ENCODE measurements around the gene OR8B8.
"Not testable (repeated sequence)": the region's sequence is repeated elsewhere in the genome, so short reads cannot be mapped to it uniquely, and the experiment has no call there.

The OR8B8 gene

DNA sequence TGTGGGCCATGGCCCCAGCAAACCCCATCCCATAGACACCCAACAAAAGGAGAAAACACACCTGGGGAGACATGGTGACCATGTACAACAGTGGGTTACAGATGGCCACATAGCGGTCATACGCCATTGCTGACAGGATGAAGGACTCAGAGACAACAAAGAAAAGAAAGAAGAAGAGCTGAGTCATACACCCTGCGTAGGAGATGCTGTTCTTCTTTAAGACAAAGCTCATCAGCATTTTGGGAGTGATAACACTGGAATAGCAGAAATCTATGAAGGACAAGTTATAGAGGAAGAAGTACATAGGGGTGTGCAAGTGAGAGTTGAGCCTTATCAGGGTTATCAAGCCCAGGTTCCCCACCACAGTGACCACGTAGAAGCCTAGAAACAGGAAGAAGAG lies 4.9 kb downstream of the OR8B8 start:
- Histone ChIP-seq H3K9ac (ENCODE audit: low read depth, low read length) (no peak overlapping the region), H3K27ac (ENCODE audit: low read length) (no peak overlapping the region), H3K4me1 (ENCODE audit: insufficient read depth, low read length) (no peaks in the 10 kb centered on the region), H3K36me3 (ENCODE audit: insufficient read depth, low read depth, low read length) (no peaks in the 10 kb centered on the region), H3K27me3 (ENCODE audit: insufficient read depth, low read length) (no peaks in the 10 kb centered on the region), H3K9me3 (ENCODE audit: insufficient read depth, low read depth, low read length) (no peaks in the 10 kb centered on the region), H3K4me3 (ENCODE audit: low read length) (no peak overlapping the region)

- Histone ChIP-seq H3K4me3 (ENCODE audit: low read length) (no peak overlapping the region), H3K4me1 (ENCODE audit: insufficient read depth, low read length) (no peaks in the 10 kb centered on the region), H3K27me3 (ENCODE audit: insufficient read depth, low read length) (no peaks in the 10 kb centered on the region), H3K36me3 (ENCODE audit: insufficient read depth, low read depth, low read length) (no peaks in the 10 kb centered on the region), H3K27ac (ENCODE audit: low read length) (no peak overlapping the region), H3K9ac (ENCODE audit: low read depth, low read length) (no peak overlapping the region), H3K9me3 (ENCODE audit: insufficient read depth, low read depth, low read length) (no peaks in the 10 kb centered on the region)
These were observed 10.8 kb downstream of the OR8B8 start for GRCh38 chr11:124434699-124435098.

DNA sequence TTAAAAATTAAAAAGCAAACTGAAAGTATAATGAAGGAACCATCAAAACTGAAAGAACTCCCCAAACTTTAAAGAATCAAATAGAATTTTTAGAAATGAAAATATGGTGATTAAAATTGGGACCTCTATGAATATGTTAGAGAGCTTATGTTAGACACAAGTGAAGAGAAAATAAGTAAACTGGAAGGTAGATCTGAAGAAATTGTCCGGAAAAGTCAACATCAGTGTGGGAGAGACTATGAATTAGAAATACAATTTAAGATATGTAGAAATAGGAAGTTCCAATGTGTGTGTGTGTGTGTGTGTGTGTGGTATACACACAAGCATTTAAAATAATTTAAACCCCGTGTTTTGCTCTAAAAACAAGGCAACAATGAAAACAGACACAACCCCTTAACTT lies 15.9 kb downstream of the OR8B8 start:
- Histone ChIP-seq H3K27ac (ENCODE audit: low read length) (no peak overlapping the region), H3K9me3 (ENCODE audit: insufficient read depth, low read depth, low read length) (no peaks in the 10 kb centered on the region), H3K4me1 (ENCODE audit: insufficient read depth, low read length) (no peaks in the 10 kb centered on the region), H3K9ac (ENCODE audit: low read depth, low read length) (no peak overlapping the region), H3K27me3 (ENCODE audit: insufficient read depth, low read length) (no peaks in the 10 kb centered on the region), H3K4me3 (ENCODE audit: low read length) (no peak overlapping the region), H3K36me3 (ENCODE audit: insufficient read depth, low read depth, low read length) (no peaks in the 10 kb centered on the region)

- no peak within 1 kb of the TSS for H3K27ac ChIP-seq (ENCODE audit: low read length)
- H3K9ac ChIP-seq (ENCODE audit: low read depth, low read length), result no peak within 1 kb of the TSS
- no peak within 1 kb of the TSS for H3K4me3 ChIP-seq (ENCODE audit: low read length)
- H3K9me3 ChIP-seq (ENCODE audit: insufficient read depth, low read depth, low read length), result no peaks in the 10 kb centered on the region
- H3K4me1 ChIP-seq (ENCODE audit: insufficient read depth, low read length), result no peaks in the 10 kb centered on the region
- H3K27me3 ChIP-seq (ENCODE audit: insufficient read depth, low read length), result no peaks in the 10 kb centered on the region
- no peaks in the 10 kb centered on the region for H3K36me3 ChIP-seq (ENCODE audit: insufficient read depth, low read depth, low read length)
These were observed 21.0 kb downstream of the OR8B8 start, which contains the start of gene OR8B4 for GRCh38 chr11:124424384-124424921. OR8B4 (minus strand) TSS chr11:124424871; CDS start chr11:124424871, 0 bp downstream.

DNA sequence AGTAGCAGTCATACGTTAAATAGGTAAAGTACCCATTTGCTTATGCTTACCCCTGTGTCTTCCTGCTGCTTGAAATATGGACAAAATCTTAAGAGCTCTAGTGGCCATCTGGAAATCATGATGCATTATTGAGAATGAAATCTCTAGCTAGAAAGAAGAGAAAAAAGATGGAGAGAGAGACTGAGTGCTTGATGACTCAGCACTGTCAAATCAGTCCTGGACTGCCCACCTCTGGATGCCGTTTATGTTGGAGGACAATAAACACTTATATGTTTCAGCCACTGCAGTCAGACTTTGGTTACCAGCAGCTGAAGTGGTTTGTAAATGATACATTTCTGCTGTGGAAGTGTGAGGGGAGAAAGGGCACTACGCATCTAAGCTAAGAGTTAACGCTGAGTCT lies 24.5 kb downstream of the OR8B8 start:
- no peak overlapping the region for H3K4me3 ChIP-seq (ENCODE audit: low read length)
- H3K27ac ChIP-seq (ENCODE audit: low read length), result no peak overlapping the region
- H3K27me3 ChIP-seq (ENCODE audit: insufficient read depth, low read length), result no peaks in the 10 kb centered on the region
- no peaks in the 10 kb centered on the region for H3K36me3 ChIP-seq (ENCODE audit: insufficient read depth, low read depth, low read length)
- H3K9ac ChIP-seq (ENCODE audit: low read depth, low read length), result no peak overlapping the region
- H3K4me1 ChIP-seq (ENCODE audit: insufficient read depth, low read length), result no peaks in the 10 kb centered on the region
- H3K9me3 ChIP-seq (ENCODE audit: insufficient read depth, low read depth, low read length), result no peaks in the 10 kb centered on the region

DNA sequence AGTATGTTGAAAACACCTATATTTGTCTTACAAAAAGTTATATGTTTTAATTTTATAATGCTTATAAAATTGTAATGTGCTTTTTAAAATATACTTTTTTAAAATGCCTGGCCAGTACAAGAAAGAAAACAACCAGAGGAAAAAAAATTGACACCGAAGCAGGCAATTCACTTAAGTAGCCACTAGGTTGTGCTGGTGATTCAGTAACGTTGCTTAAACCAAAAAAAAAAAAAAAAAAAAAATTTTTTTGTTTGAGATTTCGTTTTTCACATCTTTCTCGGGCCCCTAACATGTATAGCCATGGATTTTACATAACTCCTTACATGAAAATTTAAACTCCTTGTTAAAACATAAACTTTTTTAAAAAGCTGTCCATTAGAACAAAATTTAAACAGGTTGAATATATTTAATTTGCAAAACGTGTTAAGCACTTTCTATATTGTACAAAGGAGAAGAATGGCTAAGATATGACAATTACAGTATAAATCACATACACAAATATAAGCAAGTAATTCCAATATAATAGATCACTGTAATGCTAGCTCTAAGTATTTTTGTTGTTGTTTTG lies 30.1 kb downstream of the OR8B8 start:
- Histone ChIP-seq H3K27me3 (ENCODE audit: insufficient read depth, low read length) (no peaks in the 10 kb centered on the region), H3K9me3 (ENCODE audit: insufficient read depth, low read depth, low read length) (no peaks in the 10 kb centered on the region), H3K4me3 (ENCODE audit: low read length) (no peak overlapping the region), H3K4me1 (ENCODE audit: insufficient read depth, low read length) (no peaks in the 10 kb centered on the region), H3K27ac (ENCODE audit: low read length) (no peak overlapping the region), H3K36me3 (ENCODE audit: insufficient read depth, low read depth, low read length) (no peaks in the 10 kb centered on the region), H3K9ac (ENCODE audit: low read depth, low read length) (no peak overlapping the region)

DNA sequence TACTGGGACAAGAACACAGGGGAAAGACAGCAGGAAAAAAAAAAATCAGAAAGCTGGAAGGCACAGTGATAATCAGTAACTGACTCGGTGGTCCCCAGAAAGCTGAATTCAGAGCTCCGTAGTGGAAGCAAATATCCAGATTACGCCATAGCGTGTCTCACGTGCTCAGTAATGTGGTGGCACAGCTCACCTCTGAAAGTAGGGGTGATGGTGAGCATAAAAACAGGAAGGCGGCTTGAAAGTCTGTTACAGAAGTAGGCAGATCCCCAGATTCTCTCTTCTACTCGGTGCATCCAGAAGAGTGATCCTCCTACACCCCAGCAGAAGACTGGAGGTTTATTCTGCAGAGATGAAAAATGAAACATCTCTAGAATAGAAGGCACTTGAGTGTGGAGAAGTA lies 35.6 kb downstream of the OR8B8 start:
- Histone ChIP-seq H3K27ac (ENCODE audit: low read length) (no peak overlapping the region), H3K9ac (ENCODE audit: low read depth, low read length) (no peak overlapping the region), H3K4me1 (ENCODE audit: insufficient read depth, low read length) (no peaks in the 10 kb centered on the region), H3K4me3 (ENCODE audit: low read length) (no peak overlapping the region), H3K9me3 (ENCODE audit: insufficient read depth, low read depth, low read length) (no peaks in the 10 kb centered on the region), H3K36me3 (ENCODE audit: insufficient read depth, low read depth, low read length) (no peaks in the 10 kb centered on the region), H3K27me3 (ENCODE audit: insufficient read depth, low read length) (no peaks in the 10 kb centered on the region)

- no peaks in the 10 kb centered on the region for H3K27me3 ChIP-seq (ENCODE audit: insufficient read depth, low read length)
These were observed 39.9 kb downstream of the OR8B8 start for GRCh38 chr11:124405581-124405980.

DNA sequence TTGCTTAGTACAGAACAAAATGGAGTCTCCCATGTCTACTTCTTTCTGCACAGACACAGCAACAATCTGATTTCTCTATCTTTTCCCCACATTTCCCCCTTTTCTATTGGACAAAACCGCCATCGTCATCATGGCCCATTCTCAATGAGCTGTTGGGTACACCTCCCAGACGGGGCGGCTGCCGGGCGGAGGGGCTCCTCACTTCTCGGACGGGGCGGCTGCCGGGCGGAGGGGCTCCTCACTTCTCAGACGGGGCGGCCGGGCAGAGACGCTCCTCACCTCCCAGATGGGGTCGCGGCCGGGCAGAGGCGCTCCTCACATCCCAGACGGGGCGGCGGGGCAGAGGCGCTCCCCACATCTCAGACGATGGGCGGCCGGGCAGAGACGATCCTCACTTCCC lies 42.3 kb downstream of the OR8B8 start:
- not testable (repeated sequence) for H3K27ac ChIP-seq (ENCODE audit: low read length); H3K4me3 ChIP-seq (ENCODE audit: low read length)

More at GRCh38 chr11:124405581-124405980, 39.9 kb downstream of the OR8B8 start:
- H3K4me3 ChIP-seq (ENCODE audit: low read length), result no peak overlapping the region
- H3K36me3 ChIP-seq (ENCODE audit: insufficient read depth, low read depth, low read length), result no peaks in the 10 kb centered on the region
- H3K27ac ChIP-seq (ENCODE audit: low read length), result no peak overlapping the region
- no peaks in the 10 kb centered on the region for H3K9me3 ChIP-seq (ENCODE audit: insufficient read depth, low read depth, low read length)
- no peak overlapping the region for H3K9ac ChIP-seq (ENCODE audit: low read depth, low read length)
- no peaks in the 10 kb centered on the region for H3K4me1 ChIP-seq (ENCODE audit: insufficient read depth, low read length)

GRCh38 chr11:124402326-124402922 lies 43.1 kb downstream of the OR8B8 start:
- Histone ChIP-seq H3K27me3 (ENCODE audit: insufficient read depth, low read length) (no peaks in the 10 kb centered on the region), H3K27ac (ENCODE audit: low read length) (no peak overlapping the region)

More for the DNA sequence above, 42.3 kb downstream of the OR8B8 start:
- H3K36me3 ChIP-seq (ENCODE audit: insufficient read depth, low read depth, low read length); H3K9me3 ChIP-seq (ENCODE audit: insufficient read depth, low read depth, low read length); H3K4me1 ChIP-seq (ENCODE audit: insufficient read depth, low read length); H3K27me3 ChIP-seq (ENCODE audit: insufficient read depth, low read length); H3K9ac ChIP-seq (ENCODE audit: low read depth, low read length): not testable (repeated sequence)

GRCh38 chr11:124398924-124399323 lies 46.6 kb downstream of the OR8B8 start, which contains the start of gene OR8B3:
OR8B3 (minus strand) TSS chr11:124399024; CDS start chr11:124397351, 1,673 bp downstream.
- no peaks in the 10 kb centered on the region for H3K36me3 ChIP-seq (ENCODE audit: insufficient read depth, low read depth, low read length)
- no peaks in the 10 kb centered on the region for H3K9me3 ChIP-seq (ENCODE audit: insufficient read depth, low read depth, low read length)
- no peak within 1 kb of the TSS for H3K4me3 ChIP-seq (ENCODE audit: low read length)
- no peaks in the 10 kb centered on the region for H3K4me1 ChIP-seq (ENCODE audit: insufficient read depth, low read length)
- H3K27ac ChIP-seq (ENCODE audit: low read length), result no peak within 1 kb of the TSS
- H3K9ac ChIP-seq (ENCODE audit: low read depth, low read length), result no peak within 1 kb of the TSS
- H3K27me3 ChIP-seq (ENCODE audit: insufficient read depth, low read length), result no peaks in the 10 kb centered on the region

More at GRCh38 chr11:124402326-124402922, 43.1 kb downstream of the OR8B8 start:
- H3K4me1 ChIP-seq (ENCODE audit: insufficient read depth, low read length), result no peaks in the 10 kb centered on the region
- H3K9ac ChIP-seq (ENCODE audit: low read depth, low read length), result no peak overlapping the region
- no peaks in the 10 kb centered on the region for H3K9me3 ChIP-seq (ENCODE audit: insufficient read depth, low read depth, low read length)
- no peak overlapping the region for H3K4me3 ChIP-seq (ENCODE audit: low read length)
- no peaks in the 10 kb centered on the region for H3K36me3 ChIP-seq (ENCODE audit: insufficient read depth, low read depth, low read length)

DNA sequence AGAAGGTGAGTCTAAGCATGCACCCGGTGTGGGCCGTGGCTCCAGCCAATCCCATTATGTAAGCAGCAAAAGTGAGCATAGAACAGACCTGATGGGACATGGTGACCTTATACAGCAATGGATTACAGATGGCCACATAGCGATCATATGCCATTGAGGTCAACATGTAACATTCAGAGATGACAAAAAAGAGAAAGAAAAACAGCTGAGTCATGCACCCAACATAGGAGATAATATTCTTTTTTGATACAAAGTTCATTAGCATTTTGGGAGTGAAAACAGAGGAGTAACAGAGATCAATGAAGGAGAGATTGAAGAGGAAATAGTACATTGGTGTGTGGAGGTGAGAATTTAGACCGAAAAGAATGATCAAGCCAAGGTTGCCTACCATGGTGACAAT lies 48.6 kb downstream of the OR8B8 start:
- not testable (repeated sequence) for H3K9me3 ChIP-seq (ENCODE audit: insufficient read depth, low read depth, low read length); H3K4me3 ChIP-seq (ENCODE audit: low read length); H3K27me3 ChIP-seq (ENCODE audit: insufficient read depth, low read length)

More for the DNA sequence above, 48.6 kb downstream of the OR8B8 start:
- not testable (repeated sequence) for H3K27ac ChIP-seq (ENCODE audit: low read length); H3K36me3 ChIP-seq (ENCODE audit: insufficient read depth, low read depth, low read length); H3K4me1 ChIP-seq (ENCODE audit: insufficient read depth, low read length); H3K9ac ChIP-seq (ENCODE audit: low read depth, low read length)

Measured in iPS-20b (cell line).